Measurements from ENCODE around the gene CAMTA1.

The CAMTA1 gene

DNA sequence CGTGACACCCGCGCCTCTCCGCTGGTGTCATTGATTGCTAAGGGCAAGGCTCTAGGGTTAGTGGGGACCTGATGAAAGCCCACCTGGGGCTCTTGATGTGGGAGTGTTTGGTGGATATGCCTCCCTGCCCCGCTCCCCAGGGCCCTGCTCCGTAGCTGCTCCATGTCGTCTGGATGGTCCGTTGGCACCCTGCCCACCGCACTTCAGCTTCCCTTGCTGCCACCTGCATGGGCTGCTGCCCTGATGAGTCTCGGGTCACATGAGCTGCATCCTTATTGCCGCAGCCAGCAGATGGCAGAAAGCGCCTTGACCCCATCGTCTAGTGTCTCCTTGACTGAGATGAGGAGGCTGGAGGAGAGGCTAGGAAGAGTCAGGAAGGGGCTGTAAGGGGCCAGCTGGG, 439.4 kb downstream of the CAMTA1 start:
- ATAC-seq (ENCODE audit: insufficient read depth, low read depth) (no peak), DNase-seq (no peak)
- Histone ChIP-seq H3K9me3 (ENCODE audit: insufficient read depth, low read length, severe bottlenecking) (no peaks in the 10 kb centered on the region), H2AFZ (ENCODE audit: low read depth, low read length) (no peak overlapping the region), H3K4me2 (ENCODE audit: insufficient read depth, low read length) (no peak overlapping the region), H3K9ac (ENCODE audit: low read depth, low read length) (no peak overlapping the region), H3K4me3 (ENCODE audit: low read depth in 1 of 2, low read length in 2 of 2) (no peak overlapping the region), H3K27me3 (ENCODE audit: insufficient read depth, low read length, poor library complexity) (no peaks in the 10 kb centered on the region), H3K4me1 (ENCODE audit: insufficient read depth, low read length) (no peaks in the 10 kb centered on the region), H3K79me2 (ENCODE audit: insufficient read depth, low read length) (no peaks in the 10 kb centered on the region), H3K27ac (ENCODE audit: low read length) (no peak overlapping the region), H4K20me1 (ENCODE audit: insufficient read depth, low read length) (peaks cover 8% of the 10 kb centered on the region; the same call in 1 of the 2 replicates), H3K36me3 (ENCODE audit: insufficient read depth, low read length) (no peaks in the 10 kb centered on the region)
- TF ChIP-seq EZH2 (IDR thresholded peaks at IDR 0.05; ENCODE audit: borderline replicate concordance, low read depth, low read length, severe bottlenecking) (no peak), CTCF (IDR thresholded peaks at IDR 0.05; ENCODE audit: borderline replicate concordance, extremely low read depth, low read length, poor library complexity, severe bottlenecking) (peak; percentile 25)

GRCh38 chr1:7225711-7226505, 440.7 kb downstream of the CAMTA1 start:
- Histone ChIP-seq H4K20me1 (ENCODE audit: insufficient read depth, low read length) (peaks cover 8% of the 10 kb centered on the region; the same call in 1 of the 2 replicates), H3K4me2 (ENCODE audit: insufficient read depth, low read length) (no peak overlapping the region), H3K79me2 (ENCODE audit: insufficient read depth, low read length) (no peaks in the 10 kb centered on the region), H3K27ac (ENCODE audit: low read length) (no peak overlapping the region), H3K9ac (ENCODE audit: low read depth, low read length) (no peak overlapping the region), H3K27me3 (ENCODE audit: insufficient read depth, low read length, poor library complexity) (no peaks in the 10 kb centered on the region), H3K4me3 (ENCODE audit: low read depth in 1 of 2, low read length in 2 of 2) (no peak overlapping the region), H2AFZ (ENCODE audit: low read depth, low read length) (no peak overlapping the region), H3K9me3 (ENCODE audit: insufficient read depth, low read length, severe bottlenecking) (no peaks in the 10 kb centered on the region), H3K4me1 (ENCODE audit: insufficient read depth, low read length) (no peaks in the 10 kb centered on the region), H3K36me3 (ENCODE audit: insufficient read depth, low read length) (no peaks in the 10 kb centered on the region)
- ATAC-seq (ENCODE audit: insufficient read depth, low read depth) (no peak), DNase-seq (no peak)
- no peak for TF ChIP-seq CTCF (IDR thresholded peaks at IDR 0.05; ENCODE audit: borderline replicate concordance, extremely low read depth, low read length, poor library complexity, severe bottlenecking)

- Histone ChIP-seq H3K79me2 (ENCODE audit: insufficient read depth, low read length) (no peaks in the 10 kb centered on the region), H4K20me1 (ENCODE audit: insufficient read depth, low read length) (peaks cover 8% of the 10 kb centered on the region; the same call in 1 of the 2 replicates), H3K4me3 (ENCODE audit: low read depth in 1 of 2, low read length in 2 of 2) (no peak overlapping the region), H3K9me3 (ENCODE audit: insufficient read depth, low read length, severe bottlenecking) (no peaks in the 10 kb centered on the region), H3K27ac (ENCODE audit: low read length) (no peak overlapping the region), H2AFZ (ENCODE audit: low read depth, low read length) (no peak overlapping the region), H3K27me3 (ENCODE audit: insufficient read depth, low read length, poor library complexity) (no peaks in the 10 kb centered on the region), H3K9ac (ENCODE audit: low read depth, low read length) (no peak overlapping the region), H3K4me2 (ENCODE audit: insufficient read depth, low read length) (no peak overlapping the region), H3K4me1 (ENCODE audit: insufficient read depth, low read length) (no peaks in the 10 kb centered on the region), H3K36me3 (ENCODE audit: insufficient read depth, low read length) (no peaks in the 10 kb centered on the region)
- TF ChIP-seq CTCF (IDR thresholded peaks at IDR 0.05; ENCODE audit: borderline replicate concordance, extremely low read depth, low read length, poor library complexity, severe bottlenecking) = no peak
- no peak for TF ChIP-seq EZH2 (IDR thresholded peaks at IDR 0.05; ENCODE audit: borderline replicate concordance, low read depth, low read length, severe bottlenecking)
- no peak for ATAC-seq (ENCODE audit: insufficient read depth, low read depth)
- no peak for DNase-seq
These were observed 442.4 kb downstream of the CAMTA1 start for GRCh38 chr1:7227654-7228053.

Measured in DND-41 (cell line).